T-helper 22 cell (primary cell): Measurements from ENCODE around the gene TOMM22.

ENCODE experiments used
- DNase-seq: peaks from one replicate; pipeline ENCODE4 v3.0.0-alpha.2; 2020; ENCODE audit warnings: low read depth

Gene TOMM22

DNA sequence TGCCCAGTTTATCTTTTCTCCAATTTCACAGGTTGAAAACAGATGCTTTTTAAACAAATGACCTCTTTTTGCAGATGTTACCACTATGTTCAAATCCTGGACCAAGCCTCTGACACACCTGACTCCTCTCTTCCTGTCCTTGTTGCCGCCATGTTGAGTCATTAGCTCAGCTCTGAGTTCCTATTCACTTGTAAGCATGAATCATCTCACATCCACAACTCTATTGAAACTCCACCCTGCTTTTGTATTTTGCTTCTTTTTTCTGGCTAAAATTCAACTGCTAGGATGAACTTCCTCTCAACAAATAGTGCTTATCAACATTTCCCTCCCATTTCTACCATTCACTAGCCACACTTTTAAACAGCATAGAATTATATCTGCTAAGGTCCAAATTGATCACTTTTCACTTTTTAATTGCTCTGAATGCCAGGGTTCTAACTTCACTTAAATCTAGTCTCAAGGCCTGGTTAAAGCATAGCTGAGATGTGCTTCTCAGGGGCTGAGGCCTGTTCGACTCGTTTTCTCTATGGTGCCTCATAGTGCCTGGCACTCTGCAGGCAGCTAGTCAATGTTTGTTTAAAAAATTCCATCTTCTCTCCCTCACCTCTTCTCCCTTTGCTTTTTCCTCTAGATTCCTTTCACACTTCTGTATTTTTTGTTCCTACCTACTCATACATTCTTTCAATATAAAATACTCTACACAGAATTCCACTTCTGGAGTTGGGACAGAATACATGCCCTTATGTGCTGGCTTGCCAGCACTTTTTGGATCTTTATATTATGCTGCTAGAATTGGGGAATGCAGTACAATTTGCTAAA is 15.1 kb downstream of the TOMM22 start:
- DNase-seq, result peak; percentile 33

GRCh38 chr22:38697425-38698089 is 15.8 kb downstream of the TOMM22 start:
- DNase-seq, result no peak

DNA sequence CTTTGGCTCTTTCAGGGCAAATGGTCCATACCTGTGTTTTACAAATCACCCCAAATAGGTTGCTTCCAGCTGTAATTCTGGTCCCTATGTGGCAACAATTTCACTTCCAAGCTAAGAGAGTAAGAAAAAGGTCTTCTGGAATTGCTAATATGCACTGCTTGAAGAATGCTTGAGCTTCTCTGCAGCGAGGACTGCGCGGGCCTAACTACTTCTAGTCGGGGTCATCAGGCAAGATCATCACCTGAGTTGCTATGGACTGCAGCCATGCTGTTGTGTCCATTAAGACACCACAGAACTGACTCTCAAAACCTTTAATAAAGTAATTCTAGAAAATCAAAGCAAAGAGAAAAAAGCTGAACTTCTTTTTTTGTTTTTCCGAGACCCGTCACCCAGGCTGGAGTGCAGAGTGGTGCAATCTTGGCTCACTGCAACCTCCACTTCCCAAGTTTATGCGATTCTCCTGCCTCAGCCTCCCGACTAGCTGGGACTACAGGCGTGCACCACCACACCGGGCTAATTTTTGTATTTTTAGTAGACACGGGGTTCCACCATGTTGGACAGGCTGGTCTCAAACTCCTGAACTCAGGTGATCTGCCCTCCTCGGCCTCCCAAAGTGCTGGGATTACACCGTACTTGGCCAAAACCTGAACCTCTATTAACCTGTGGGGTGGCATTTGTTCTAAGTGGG is 16.8 kb downstream of the TOMM22 start:
- DNase-seq, result no peak

DNA sequence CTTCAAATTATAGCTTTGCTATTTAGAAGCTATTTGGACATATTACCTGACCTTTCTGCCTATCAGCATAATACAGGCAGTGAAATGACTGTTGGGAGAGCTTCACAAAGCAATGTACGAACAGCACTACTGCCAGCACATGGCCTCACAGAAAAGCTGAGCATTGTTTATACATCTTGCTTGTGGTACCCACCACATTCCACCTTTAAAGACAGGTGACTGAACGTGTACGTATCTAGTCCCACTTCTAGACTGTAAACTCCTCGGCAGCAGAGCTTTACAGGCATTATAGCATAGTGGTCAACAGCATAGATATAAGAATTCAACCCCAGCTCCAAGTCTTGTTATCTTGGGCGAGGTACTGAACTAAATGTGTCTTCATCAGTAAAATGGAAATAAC is 17.4 kb downstream of the TOMM22 start:
- DNase-seq, result no peak

- DNase-seq, result no peak
Measured at GRCh38 chr22:38699784-38700183, 18.0 kb downstream of the TOMM22 start.

DNA sequence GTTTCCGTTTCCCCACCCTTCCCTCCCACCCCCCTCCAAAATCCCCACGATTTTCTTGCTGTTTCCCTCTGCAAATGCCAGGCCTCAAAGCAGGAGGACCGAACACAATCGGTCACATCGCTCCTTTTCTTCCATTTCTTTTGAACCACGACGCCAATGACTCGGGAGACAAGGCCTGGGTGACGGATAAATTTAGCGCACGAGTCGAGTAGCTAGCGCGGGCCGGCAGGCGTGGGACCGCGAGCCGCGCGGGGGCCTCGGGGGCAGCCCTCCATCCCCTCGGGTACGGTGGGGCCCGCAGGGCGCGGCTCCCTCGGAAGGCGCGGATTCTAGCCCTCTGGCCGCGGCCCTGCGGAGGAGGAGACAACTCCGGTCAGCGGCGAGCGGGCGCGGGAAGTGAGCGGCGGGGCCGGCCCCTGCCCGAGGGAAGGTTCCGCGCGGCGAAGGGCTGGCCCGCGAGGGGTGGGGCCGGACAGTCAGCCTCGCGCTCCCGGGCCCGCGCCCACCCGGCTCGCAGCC is 18.6 kb downstream of the TOMM22 start:
- DNase-seq, result no peak

GRCh38 chr22:38700789-38701628 is 19.3 kb downstream of the TOMM22 start, which contains the start of gene JOSD1:
Gene JOSD1, minus strand, starts transcription at chr22:38700943. Its CDS starts 956 bp downstream, at chr22:38699987.
- DNase-seq, result peak; percentile 97

DNA sequence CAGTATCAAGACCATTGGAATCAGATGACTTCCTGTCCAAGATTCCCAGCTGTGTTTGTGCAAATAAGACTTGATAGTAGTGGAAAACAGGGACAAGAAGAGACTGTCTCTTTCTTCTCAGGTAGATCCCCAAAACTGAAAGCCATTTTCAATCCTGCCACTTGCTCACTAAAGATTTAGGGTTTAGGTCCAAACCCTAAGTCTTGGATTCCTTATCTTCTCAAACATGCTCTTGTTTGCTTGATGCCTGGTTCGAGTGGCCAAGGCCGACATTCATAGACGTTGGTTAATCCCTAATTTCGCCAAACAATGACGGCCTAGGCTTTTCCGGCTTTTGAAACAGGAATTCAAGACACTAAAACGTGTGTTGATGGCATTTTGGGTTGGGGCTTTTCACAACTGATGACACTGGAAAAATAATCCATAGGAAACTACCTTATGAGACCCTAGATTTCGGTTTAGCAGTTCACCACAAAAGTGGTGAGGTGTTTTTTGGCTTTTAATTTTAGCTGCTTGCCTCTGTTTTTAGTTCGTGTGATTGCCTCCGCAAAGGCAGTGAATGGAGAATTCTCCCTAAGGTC is 23.0 kb downstream of the TOMM22 start:
- no peak for DNase-seq

- peak; percentile 99 for DNase-seq
Measured at GRCh38 chr22:38705235-38706100, 23.7 kb downstream of the TOMM22 start, which contains the start of gene GTPBP1. Gene GTPBP1, plus strand, starts transcription at chr22:38705944. Its CDS starts 12 bp downstream, at chr22:38705956.

- peak; percentile 10 for DNase-seq
Measured at GRCh38 chr22:38706101-38706900, 24.5 kb downstream of the TOMM22 start.

DNA sequence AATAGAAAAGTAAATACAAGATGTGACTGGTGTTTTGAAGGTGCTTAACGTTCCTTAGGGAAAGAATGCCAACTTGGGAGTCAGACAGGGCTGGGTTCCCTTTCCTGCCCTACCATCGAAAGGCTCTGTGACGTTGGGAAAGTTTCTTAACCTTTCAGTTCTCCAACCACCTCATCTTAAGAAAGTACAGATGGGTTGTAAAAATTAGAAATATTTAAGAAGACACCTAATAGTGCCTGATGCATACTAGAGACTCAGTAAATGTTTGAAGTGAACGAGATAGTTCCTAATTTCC is 25.1 kb downstream of the TOMM22 start:
- DNase-seq, result no peak

GRCh38 chr22:38707346-38707745 is 25.6 kb downstream of the TOMM22 start:
- DNase-seq, result no peak

GRCh38 chr22:38707984-38708383 is 26.2 kb downstream of the TOMM22 start:
- no peak for DNase-seq

DNA sequence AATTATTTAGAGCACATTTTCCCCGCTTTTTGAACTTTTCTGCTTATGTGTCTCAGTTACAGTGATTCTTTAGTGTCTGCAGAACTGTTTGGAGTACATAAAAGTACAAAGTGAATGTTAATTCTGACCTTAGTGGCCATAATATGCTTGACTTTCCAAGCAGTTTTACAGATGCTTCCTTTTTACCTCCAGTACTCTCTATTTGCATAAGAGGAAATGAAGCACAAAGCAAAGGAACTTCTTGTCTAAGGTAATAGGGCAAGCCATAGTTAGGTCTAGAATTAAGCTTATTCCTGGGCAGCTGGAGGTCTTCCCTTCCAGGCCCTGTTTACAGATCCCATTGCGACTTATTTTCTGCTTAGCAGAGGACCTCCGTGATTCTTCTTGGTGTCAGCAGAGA is 27.5 kb downstream of the TOMM22 start:
- no peak for DNase-seq

DNA sequence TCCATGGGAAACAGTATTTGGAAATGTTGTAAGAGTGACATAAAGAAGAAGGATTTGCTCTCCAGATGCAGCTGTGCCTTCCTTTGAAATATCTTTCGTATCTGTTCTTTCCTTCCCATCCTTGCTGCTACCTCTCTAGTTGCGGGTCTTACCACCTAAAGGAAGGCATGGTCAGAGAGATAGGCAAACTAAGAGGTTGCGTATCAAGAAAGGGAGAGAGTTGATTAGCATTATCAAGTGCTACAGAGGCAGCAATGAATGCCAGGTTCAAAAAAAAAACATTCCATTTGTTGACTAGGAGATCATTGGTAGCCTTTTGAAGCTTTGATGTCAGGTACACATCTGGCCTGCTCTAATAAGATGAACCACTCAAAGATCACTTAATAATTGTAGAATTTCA is 28.6 kb downstream of the TOMM22 start:
- no peak for DNase-seq

GRCh38 chr22:38710866-38711265 is 29.1 kb downstream of the TOMM22 start:
- DNase-seq, result no peak

DNA sequence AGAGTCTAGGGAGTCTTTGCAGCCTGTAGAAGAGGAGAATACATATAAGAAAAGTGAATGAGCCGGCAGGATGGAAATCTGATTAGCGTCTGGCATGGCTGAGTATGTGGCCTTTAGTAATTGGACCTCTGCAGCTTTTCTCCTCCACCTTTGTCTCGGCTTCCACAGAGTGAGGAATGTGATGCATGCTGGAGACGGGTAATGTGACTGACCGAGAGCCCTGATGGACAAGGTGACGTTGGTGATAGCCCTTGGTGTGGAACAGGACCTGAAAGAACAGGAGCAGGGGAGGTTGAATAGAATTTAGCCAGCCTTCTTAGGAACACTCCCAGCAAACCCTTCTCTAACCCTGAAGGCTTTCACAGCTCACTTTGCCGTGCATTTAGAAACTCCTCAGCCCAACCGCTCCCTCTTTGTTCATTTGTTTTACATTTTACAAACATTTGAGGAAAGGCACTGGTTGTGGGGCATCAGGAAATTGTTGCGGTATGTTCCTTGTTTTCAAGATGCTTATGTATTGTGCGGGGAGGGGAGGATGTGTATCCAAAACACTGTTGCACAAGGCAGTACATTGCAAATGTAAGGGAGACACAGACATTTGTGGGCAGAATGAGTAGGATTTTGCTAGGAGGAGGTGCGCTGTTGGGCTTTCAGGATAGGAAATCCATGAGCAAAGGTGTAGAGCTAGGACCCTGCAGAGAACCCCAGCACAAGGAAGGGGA is 30.9 kb downstream of the TOMM22 start:
- DNase-seq, result no peak

DNA sequence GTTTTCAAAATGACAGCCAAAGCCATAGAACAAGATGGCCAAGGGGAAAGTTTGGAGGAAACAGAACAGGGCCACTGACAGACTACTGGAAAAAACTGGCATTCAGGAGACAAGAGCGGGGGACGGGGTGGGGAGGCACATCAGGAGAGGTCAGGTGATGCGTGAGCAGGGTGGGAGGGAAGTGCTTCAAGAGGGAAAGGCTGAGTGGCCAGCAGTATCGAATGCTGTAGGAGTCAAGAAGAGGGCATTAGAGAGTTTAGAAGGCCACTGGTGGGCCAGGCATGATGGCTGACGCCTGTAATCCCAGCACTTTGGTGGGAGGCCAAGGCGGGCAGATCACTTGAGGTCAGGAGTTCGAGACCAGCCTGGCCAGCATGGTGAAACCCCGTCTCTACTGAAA is 32.2 kb downstream of the TOMM22 start:
- DNase-seq, result no peak

GRCh38 chr22:38715176-38715764 is 33.5 kb downstream of the TOMM22 start:
- no peak for DNase-seq
